Activated CD4-positive, CD25-positive, alpha-beta regulatory T cell treated with anti-CD3 and anti-CD28 coated beads, Interleukin-2, amount 50 U/mL, for 72 hours (primary cell): Measurements from ENCODE around the gene CTRB2.
"Not testable (repeated sequence)": the region's sequence is repeated elsewhere in the genome, so short reads cannot be mapped to it uniquely, and the experiment has no call there.

ENCODE experiments used
- DNase-seq: peaks from one replicate; pipeline ENCODE4 v3.0.0; 2021

Gene CTRB2

DNA sequence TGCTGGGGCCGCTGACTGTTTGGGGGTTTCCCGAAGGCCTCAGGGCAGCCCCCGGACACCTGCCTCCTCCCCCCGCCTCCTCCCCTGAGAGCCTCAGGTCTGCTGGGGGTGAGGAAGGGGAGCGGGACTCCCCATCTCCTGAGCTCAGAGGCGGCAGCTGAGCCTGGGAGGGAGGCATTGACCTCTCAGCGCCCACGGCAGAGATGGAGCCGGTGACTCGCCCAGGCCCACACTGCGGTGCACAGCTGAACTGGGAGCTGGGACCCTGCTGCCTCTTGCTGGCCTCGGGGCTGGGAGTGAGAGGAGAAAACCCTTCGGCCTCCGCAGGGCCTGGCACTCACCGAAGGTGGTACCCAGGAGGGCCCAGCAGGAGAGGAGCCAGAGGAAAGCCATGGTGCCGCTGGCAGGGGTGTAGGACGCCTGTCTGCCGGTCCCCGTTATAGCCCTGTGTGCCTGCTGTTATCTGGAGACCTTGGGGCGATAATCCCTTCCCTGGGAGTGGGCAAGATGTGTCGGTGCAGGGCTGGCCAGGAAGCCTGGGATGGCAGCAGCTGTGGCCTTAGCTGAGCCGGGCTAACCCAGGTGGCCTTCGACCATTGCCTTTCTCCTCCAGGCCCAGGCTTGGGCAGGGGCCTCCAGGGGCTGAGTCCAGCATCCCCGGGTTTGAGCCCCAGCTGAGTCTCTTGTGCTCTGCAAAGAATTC, at the start of gene CTRB2:
Gene CTRB2, minus strand, starts transcription at position 413 of the 703 bp plus-strand sequence. Its CDS starts 20 bp downstream, at position 393.
- DNase-seq = no peak

- DNase-seq = no peak
These were observed 49.2 kb upstream of the CTRB2 start for GRCh38 chr16:75256059-75256571.

DNA sequence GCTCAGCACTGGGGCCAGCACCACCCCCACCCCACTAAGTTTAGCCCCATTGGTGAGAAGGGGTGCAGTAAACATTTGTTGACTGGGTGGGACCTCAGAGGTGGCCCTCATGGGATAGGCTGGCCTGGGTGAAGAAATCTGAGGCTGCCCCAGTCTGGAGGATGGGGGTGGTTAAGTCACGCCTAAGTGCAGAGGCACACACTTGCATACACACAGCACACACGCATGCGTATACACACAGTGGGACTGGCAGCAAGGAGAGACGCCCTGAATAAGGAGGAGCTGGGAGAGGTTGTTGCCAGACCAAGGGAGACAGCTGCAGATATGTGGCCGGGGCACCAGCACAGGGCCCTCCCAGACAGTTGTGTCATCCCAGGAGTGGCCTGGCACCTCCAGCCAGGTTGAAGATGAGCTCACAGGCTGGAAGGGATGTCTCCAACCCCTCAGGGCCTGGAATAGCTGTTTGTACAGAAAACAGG, 47.4 kb upstream of the CTRB2 start:
- DNase-seq = no peak

- DNase-seq = no peak
These were observed 46.3 kb upstream of the CTRB2 start for GRCh38 chr16:75252946-75253911.

DNA sequence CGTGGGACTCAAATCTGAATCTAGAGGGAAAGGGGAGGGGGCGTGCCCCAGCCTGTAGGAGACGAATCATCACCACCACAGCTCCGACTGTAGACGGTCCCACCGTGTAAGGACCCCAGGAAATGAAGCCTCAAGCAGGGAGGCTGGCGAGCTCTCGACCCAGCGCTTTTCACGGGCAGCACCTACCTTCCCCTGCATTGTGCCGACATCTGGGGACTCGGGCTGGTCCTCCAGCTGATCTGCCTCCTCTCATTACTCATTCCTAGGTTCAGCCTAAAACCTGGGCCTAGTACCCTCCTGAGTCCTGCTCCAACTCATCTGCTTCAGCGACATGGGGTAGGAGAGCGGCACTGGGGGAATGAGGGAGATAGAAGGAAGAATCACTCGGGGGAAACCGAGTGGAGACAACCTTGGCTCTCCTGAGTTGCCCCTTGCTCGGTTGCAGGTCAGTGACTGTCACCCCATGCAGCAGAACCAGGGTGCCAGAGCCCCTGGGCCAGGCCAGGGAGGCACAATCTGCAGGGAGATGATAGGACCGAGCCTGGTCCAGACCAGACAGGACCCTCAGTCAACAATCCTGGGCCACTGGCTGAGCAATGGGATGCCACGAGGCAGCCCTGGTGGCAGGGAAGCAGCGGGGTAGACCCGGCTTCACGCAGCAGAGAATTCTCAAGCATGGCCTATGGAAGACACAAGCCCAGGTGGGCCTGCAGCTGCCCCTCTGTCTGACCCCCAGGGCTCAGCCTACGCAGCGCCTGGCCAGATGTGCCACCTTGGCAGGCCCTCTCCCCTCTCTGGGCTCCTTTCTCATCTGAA, 45.3 kb upstream of the CTRB2 start:
- DNase-seq = no peak

- DNase-seq = no peak
These were observed 44.5 kb upstream of the CTRB2 start, which contains the start of gene BCAR1 for GRCh38 chr16:75251280-75252048. BCAR1 (minus strand) TSS chr16:75251624; CDS start chr16:75251482, 142 bp downstream.

- DNase-seq = no peak
These were observed 43.9 kb upstream of the CTRB2 start for GRCh38 chr16:75250809-75251279.

DNA sequence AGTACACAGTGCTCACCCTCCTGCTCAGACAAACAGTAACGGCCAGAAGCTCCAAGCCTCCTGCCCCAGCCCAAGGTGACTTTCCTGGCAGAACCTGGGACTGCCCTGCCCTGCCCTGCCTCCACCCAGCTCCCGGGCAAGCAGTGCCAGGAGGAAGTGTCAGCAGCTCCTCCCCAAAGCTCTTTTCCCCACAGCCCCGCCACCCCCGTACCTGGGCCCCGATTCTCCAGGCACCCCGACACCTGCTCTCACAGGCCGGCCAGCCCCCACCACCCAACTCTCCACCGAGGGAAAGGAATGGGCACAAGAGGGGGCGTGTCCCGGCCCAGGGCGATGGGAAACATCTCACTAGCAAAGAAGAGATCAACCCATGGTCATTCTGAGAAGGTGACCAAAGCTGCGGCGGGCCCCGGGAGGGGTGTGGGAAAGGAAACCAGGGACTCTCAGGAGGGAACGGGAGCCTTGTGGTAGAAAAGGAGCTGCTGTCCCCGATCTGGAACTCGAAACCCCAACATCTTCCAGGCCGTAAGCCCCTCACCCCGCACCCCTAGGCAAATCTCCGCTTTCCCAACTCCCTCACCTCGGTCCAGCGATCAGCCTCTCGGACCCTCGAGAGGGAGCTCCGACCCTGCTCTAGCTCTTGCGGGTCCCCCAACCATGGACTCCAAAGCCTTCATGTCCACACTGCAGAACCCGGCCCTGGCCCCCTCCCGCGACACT, 43.3 kb upstream of the CTRB2 start:
- DNase-seq = no peak

DNA sequence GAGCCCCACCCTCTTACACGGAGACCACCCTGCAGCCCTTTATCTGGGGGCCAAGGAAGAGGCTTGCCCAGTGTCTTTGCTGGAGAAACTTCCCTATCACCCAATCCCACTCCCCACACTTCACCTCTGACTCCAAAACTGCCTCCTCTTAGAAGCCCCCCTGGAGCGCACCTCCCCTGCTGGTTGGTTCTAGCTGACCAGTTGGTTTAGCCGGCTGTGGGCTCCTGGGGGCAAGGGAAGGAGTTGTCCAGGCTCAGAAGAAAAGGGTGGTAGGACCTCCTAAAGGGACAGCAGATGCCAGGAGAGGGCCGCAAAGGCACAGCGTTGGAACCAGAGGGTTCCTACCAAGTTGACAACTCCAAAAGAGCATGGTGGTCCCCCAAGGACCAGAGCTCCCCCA, 42.5 kb upstream of the CTRB2 start:
- DNase-seq = no peak

DNA sequence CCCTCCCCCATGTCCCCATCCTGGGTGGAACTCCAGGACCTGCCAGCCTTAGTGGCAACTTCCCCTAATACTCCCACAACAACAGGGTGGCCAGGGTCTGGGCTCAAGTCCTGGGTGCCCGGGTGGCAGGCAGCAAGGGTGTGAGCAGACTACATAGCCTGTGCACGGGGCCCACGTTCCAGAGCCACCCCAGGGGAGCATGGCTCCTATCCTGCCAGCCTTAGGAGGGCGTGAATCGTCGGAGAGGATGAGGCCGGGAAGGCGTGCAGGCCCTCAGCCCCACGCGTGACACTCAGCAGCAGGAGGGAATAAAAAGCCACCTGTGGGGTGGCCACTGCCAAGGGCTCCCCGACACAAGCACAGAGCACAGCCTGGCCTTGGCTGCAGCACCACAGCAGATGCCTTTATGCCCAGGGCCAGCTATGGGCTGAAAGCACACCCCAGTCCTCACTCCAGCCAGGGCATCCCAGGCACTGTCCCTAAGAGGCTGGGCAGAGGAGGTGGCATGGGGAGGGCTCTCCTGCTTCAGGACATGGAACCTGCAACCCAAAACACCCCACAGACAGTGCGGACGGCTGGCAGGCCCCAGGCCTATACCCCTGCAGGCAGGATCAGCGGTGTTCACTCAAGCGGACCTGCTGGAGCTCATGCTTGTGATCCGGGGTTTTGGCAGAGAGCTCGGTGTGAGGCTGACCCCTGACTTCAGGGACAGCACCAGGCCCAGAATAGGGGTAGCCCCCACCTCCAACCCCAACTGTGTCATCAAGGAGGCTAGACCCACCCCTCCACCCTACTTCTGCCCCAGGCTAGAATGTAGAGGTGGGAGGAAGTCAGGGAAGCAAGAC, 41.8 kb upstream of the CTRB2 start:
- no peak for DNase-seq

- no peak for DNase-seq
These were observed 41.2 kb upstream of the CTRB2 start for GRCh38 chr16:75248142-75248535.

- DNase-seq = no peak
These were observed 40.3 kb upstream of the CTRB2 start for GRCh38 chr16:75247249-75247648.

GRCh38 chr16:75246504-75247205, 39.7 kb upstream of the CTRB2 start:
- no peak for DNase-seq

DNA sequence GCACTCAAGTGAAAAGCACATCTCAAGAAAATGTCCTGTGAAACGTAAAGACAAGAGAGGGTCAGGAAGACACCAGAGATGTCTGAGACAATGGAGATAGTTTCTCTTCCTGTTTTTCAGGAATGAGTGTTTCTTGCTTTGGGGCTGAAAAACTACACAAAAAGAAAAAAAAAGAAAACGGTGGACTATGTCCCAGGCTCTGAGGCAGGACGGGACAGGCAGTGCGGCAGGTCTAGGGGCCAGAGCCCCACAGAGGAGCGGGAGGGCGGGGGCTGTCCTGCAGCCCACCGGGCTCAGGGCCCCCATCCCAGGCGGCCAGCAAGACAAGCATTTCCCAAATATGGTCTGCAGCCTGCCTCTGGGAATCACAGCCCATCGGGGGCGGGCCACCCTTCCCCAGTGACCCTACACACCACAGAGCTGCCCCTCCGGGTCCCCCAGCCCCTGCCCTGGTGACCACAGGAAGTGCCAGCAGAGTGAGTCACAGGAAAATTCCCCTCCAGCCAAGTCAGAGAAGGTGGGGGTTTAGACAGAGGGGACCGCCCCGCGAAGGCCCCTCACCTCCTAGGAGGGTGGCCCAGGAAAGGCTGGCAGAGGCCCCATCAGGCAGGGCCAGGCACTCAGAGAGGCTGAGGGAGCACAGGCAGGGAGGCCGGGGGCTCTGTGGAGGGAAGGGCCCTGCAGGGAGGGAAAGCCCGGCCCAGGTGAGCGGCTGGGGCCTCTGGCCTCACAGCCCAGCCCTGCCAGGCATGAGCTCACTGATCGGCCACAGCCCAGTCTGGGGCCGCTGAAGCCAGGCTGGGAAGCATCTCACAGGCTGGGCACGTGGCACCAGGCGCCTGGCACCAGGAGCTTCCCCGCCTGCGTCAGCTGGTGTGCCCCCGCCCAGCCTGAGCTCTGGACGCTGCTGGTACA, 38.1 kb upstream of the CTRB2 start:
- no peak for DNase-seq

DNA sequence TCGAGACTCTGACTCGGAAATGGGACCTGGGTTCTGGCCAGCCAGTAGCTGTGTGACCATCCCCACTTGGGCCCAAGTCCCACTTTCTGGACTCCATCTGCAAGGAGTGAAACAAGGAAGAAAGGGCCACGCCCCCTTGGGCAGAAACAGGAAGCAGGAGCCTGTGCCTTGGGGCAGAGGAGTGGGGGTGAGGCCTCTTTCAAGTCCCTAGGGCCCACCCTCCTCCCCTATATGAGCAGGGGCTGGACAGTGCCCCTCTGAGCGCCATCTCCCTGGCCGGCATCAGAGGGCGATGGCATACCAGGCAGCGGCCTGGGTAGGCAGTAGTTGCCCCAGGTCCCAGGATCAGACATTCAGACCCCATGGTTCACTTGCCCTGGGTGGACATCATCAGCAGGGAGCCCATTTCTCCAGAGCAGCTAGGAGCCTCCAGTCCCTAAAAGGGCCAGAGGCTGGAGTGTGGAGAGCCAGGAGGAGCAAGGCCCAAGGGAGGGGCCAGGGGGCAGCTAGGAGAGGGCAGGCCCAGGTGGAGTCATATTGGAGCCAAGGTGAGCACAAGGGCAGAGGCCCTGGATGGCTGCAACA, 37.4 kb upstream of the CTRB2 start:
- no peak for DNase-seq

- DNase-seq = no peak
These were observed 36.8 kb upstream of the CTRB2 start for GRCh38 chr16:75243667-75244224.

DNA sequence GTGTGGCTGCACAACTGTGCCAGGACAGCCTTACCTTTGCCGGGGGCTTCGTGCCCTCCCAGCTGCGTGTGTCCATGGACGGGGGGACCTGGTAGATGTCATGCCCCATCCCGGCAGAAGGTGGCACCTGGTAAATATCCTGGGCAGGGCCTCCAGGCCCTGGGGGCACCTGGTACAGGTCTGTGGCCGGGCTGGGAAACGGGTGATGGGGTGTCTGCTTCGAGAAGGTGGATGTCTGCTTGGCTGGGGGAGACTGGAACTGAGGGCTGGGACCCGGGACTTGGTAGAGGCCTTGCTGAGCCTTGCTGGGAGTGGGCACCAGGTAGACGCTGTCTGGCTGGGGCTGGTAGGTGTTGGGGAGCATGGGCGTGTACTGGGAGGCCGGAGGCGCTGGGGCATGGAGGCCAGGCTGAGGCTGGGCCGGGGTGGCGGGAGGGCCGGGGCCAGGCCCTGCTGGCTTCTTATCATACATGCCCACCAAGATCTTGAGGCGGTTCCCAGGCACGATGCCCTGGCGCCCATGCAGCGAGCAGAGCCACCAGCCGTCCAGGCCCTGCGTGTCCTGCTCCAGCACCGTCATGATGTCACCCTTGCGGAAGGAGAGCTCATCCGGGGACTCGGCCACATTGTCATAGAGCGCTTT, 35.6 kb upstream of the CTRB2 start:
- not testable (repeated sequence) for DNase-seq
